Measurements from ENCODE around the gene PEX3.
"Not testable (repeated sequence)": the region's sequence is repeated elsewhere in the genome, so short reads cannot be mapped to it uniquely, and the experiment has no call there.

Gene PEX3

DNA sequence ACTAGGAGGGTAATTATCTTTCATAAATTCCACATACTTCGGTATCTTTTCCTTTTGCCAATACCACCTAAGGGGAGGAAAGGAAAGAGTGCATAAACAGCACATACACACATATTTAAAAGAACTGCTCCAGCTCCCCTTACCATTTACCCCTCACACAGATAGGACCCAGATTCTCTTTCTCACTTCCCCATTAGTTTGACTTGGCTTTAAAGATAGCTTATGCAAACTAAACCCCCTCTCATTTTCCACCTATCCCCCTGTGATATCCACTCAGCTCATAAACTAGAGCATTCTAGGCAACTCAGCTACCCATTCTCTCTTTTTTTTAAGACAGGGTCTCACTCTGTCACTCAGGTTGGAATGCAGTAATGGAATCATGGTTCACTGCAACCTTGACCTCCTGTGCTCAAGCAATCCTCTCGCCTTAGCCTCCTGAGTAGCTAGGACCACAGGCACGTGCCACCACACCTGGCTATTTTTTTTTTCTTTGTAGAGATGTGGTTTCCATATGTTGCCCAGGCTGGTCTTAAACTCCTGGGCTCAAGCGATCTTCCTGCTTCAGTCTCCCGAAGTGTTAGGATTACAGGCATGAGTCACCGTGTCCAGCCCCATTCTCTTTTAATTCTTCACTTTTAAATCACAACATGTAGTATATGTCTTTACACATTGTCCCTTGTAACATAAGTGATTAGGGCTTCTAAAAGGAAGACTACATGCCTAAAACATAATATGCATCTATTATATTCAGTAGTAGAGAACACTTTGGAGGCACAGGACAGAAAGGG lies 56.9 kb downstream of the PEX3 start:
- DNase-seq (ENCODE audit: low spot score) = no peak

DNA sequence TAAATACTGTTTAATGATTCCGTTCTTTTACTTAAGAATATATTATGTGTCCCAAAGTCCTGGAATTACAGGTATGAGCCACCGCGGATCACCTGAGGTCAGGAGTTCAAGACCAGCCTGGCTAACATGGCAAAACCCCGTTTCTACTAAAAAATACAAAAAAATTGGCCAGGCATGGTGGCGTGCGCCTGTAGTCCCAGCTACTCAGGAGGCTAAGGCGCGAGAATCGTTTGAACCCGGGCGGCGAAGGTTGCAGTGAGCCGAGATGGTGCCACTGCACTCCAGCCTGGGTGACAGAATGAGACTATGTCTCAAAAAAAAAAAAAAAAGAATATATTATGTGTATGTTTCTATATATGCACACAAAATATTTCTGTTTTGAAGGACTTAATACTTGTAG lies 59.7 kb downstream of the PEX3 start:
- not testable (repeated sequence) for DNase-seq (ENCODE audit: low spot score)

DNA sequence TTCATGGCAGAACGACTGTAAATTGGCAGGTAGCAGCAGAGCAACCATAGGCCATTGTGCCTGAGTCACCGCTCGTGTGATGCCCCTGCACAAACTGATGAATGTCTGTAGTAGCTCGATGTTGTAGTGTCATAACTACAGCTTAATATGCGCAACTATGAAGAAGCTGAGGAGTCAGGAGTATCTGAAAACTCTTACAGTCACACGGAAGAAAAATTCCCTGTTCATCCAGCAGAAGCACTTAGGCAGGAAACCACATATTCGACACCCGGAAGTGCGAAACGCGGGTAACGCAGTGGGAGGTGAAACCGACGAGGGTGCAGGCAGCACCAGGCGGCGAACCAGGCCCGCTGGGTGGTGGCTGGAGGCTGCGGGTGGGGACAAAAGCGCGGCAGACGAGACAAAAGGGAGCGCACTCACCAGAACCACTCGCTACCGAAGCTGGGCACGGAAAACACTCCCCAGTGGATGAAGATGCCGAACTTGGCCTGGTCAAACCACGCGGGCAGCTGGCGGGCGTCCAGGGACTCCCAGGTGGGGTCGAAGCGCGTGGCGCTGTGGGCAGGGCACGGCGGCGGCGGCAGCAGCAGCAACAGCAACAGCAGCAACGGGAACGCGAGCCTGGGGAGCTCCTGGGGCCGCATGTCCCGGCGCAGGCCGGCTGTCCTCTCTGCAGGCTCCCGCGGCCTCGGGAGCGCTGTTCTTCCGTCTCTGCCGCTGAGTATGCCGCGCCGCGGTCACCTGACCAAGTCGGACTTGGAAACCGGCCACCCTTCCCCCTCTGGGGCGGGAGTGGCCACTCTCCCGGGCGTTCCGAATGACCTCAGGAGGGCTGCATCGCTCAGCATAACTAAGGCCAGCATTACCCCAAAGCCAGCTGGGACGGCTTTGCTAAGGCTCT lies 60.6 kb downstream of the PEX3 start, which contains the start of gene FUCA2:
Gene FUCA2 (minus strand): TSS at position 730 of the 901 bp plus-strand sequence. CDS start 86 bp downstream, at position 644.
- peak; percentile 80 for DNase-seq (ENCODE audit: low spot score)

DNA sequence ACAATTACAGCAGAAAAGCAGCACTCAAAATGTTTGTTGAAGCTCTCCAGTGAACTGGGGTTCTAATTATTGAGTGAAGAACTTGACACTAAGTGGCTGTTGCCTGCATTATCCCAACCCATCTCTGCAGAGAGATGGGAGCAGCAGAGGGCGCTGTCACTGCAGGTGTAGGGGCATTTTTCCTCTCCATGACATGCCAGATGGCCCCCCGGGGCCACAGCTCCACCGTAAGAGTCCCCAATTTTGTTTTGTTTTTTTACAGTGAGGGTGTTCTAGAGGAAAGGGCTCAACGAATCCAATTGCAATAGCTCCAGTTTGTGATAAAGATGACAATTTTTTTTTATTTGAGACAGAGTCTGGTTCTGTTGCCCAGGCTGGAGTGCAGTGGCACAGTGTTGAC lies 62.8 kb downstream of the PEX3 start:
- peak; percentile 29 for DNase-seq (ENCODE audit: low spot score)

DNA sequence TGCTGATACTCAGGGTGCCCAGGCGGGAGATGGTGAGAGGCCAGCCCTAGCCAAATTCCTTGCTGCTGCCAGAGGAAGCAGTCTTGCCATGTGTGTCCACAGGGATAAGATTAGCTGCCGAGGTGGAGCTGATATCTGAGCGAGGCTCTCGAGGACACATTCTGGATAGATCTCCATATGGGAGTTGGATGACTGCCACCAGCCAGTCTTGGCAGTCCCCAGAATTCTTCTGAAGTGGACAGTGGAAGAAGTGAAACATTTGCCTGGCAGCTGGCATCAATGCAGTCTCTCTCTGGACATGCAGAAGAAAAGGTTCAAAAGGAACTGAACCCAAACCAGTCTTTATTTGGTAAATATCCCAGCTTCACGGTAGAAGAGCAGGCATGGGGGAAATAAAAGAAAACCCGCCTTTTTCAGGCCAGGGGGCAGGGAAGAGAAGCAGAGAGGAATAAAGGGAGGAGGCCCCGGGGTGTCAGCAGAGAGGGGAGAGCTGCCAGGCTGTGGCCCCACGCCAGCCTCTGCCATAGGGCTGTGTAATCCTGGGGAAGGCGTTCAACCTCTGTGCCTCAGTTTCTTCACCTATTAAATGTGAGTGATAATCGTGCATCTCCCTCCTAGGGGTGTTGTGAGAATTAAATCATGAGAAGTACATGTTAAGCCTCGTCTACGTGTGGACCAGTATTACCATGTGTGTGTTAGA lies 64.6 kb downstream of the PEX3 start:
- peak; percentile 79 for DNase-seq (ENCODE audit: low spot score)

DNA sequence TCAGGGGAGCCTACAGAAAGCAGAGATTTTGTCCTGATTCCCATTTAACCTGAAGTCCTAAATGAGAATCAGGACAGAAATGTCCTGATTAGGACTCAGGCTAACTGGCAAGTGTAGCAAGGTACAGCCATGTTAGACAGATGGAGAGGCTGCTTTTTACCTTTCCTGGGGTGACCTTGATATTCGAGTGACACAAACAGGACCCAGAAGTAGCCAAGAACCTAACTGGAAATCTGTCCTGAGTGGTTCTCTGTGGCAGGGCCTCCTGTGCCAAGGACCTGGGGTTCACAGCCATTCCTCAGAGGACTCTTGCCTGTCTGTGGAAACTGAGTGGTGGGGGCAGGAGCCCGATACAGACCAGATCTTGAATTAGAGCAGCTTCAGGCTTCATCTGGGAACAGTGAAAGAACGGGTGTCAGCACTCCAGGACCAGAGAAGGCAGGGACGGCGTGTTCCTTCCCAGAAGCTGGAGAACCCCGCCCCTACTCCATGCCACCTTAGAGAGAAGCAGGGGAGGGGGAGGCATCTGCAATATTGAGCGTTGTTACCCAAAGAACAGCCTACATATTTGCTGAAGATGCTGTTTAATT lies 65.3 kb downstream of the PEX3 start:
- DNase-seq (ENCODE audit: low spot score) = peak; percentile 53

DNA sequence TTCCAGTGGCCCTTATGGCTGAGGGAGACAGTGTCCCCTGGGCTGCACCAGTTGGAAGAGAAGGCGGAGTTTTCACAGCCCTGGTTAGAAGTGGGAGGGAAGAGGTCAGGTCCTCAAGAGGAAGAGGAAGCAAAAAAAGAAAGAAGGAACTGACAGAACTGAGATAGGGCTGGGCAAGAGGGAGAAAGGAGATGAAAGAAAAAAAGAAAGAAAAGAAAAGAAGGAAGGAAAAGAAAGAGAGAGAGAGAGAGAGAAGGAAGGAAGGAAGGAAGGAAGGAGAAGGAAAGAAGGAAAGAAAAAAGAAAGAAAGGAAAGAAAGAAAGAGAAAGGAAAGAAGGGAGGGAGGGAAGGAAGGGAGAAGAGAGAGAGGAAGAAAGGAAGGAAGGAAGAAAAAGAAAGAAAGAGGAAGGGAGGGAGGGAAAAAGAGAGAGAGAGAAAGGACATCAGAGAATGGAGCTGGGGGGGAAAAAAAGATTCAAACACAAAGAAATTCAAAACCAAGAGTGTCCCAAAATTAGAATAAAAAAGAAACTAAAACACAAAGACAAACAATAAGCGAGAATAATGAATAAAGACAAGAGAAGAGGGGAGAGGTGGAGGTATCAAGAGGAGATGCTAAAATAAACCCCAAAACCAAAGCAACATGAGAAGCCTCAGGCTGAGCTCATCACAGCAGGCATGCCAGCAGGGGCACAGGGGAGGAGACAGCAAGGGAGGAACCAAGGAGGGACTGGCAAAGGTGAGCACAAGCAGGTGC lies 66.3 kb downstream of the PEX3 start:
- no peak for DNase-seq (ENCODE audit: low spot score)

DNA sequence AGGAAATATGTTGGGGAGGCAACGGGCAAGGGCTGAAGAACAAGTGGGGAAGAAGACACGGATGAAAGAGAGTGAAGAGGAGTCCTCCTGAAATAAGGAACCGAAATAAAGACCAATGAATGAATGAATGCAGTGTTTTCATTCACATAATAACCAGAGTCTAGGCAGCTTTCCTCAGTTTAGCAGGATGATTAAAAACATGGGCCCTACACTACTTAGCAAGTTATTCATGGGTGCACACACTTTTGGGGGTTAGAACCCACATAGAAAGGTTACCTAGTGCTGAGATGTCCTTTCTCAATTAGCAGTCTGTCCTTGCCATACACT lies 66.8 kb downstream of the PEX3 start:
- no peak for DNase-seq (ENCODE audit: low spot score)

DNA sequence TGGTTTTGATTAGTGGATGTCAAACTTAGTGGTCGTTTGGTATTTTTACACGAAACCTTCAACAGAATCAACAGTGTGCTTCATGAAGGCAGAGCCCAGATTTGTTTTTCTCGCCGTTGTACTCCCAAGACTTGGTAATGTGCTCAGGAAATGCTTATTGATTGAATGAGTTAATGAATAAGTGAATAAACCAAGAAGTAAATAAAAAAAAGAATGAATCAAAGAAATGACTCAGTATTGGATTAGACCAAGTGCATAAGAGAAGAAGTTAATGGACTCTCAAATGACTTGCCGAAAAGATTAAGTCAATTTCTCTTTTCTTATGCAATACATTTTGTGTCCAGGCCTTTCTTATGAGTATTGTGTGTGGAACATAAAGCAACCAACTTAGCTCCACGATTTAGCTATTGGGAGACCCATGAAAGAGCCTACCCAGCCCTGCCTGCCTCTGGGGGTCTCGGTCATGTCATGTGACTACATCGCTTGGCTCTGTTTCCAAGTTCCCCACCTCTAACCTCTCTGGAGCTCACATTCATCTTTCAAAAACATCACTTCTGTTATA lies 71.5 kb downstream of the PEX3 start:
- no peak for DNase-seq (ENCODE audit: low spot score)

DNA sequence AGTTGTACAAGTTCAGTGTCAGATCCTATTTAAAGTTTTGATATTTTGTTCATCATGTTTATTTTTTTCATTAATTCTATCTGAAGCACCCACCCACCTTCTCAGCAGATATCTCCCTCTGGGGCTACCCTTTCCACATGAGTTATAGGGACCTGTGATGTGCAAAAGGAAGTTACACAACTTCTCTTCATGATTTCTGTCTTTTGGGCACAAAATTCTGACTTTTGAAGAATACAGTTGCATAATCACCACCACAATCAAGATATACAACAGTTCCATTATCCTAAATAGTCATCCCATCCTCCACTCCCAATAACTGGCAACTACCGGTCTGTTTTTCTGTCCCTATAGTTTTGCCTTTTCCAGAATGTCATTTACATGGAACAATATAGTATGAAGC lies 74.8 kb downstream of the PEX3 start:
- no peak for DNase-seq (ENCODE audit: low spot score)

DNA sequence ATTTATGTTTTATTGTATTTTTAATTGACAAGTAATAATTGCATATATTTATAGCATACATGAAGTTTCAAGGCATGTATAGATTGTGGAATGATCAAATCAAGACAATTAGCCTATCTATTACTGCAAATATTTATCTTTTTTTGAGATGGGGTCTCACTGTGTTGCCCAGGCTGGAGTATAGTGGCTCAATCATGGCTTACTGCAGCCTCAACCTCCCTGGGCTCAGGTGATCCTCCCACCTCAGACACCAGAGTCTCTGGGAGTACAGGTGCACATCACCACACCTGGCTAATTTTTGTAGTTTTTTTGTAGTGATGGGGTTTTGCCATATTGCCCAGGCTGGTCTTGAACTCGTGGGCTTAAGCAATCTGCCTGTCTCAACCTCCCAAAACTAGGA lies 77.1 kb downstream of the PEX3 start:
- DNase-seq (ENCODE audit: low spot score) = no peak

DNA sequence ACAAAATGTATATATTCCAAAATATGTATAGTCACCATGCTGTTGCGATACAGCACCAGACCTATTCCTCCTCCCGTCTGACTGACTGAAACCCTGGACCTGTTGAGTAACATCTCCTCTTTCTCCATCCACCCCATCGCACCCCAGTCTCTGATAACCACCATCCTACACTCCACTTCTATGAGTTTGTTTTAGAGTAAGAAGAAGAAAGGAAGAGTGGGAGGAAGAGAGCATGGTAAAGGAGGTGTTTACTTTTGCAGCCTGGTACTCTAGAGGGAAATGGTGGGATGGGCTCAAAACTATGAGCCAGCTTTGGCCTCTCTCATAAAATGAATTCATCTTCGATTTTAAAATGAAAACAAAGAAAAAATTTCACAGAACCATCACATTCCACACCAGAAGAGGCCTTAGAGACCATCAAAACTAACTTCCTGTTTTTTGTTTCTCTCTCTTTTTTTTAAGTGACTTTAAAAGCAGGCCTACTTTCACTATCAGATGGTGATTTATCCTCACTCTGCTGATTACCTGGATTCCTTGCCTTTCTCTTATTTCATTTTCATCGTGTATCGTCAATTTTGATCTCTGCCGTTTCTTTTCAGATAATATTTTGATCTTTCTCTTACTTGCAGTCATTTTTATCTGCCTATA lies 77.7 kb downstream of the PEX3 start:
- no peak for DNase-seq (ENCODE audit: low spot score)

DNA sequence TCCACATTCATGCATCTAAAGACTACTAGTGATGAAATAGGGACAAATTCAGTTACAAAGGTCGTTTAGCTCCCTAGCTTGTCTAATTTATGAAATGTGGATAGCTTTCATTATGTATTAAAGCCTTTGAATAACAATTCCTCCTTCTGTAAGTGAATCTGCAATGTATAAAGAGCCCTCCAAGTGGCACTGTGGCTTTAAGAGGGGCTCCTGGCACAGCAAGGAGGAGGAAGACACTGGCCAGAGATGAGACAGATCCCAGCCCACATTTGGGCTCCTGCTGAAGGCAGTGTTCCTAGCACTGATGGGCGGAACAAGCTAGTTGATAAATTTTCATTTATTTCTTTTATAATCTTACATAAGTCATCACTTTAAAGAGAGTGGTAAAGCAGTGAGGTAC lies 78.5 kb downstream of the PEX3 start:
- DNase-seq (ENCODE audit: low spot score) = no peak

DNA sequence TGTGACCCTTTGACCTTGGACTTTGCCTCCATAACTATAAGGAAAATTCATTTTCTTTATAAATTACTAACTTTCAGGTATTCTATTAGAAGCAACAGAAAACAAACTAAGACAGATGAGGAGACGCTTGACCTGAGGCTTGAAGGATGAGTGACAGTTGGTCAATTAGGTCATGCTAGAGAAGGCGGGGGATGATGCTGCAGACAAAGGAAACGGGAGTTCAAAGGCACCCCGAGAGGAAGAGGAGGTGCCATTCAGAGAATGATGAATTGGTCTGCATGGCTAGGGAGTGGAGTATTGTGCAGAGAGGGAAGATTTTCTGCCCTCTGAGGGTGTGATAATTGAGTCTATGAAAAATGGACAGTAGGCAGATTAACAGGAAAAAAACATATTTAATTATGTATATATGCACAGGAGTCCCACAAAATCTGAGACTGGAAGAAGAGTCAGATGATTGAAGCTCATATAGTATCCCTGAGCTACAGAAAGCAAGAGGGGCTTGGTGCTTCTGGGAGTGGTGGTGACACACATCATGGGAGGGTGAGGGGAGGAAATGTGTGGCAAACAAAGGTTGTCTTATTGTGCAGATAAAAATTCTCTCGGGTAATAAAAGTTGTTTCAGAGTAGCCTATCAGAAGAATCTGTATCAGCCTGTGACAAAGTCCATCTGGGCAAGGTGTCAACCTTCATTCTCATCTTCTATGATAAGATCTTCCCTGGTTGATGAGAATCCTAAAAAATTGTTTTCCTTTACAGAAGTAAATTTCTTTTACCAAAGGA lies 81.3 kb downstream of the PEX3 start:
- no peak for DNase-seq (ENCODE audit: low spot score)

DNA sequence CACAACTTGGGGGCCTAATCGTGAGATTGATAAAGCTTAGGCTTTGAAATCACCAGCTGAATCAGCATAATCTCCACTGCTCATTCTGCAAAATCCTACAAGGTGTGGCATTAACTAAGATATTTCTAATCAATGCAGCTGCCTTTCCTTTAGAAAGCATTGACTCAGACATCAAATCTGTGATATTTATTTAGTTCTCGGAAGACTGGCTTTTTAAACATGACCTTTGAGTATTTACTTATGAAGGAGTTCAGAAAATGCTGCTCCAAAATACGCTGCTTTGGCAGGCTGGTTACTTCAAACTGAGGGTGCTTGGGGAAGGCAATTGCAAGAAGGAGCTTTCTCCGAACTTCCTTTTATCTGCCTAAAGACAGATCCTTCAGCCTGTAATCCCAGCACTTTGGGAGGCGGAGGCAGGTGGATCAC lies 84.6 kb downstream of the PEX3 start:
- DNase-seq (ENCODE audit: low spot score) = no peak

DNA sequence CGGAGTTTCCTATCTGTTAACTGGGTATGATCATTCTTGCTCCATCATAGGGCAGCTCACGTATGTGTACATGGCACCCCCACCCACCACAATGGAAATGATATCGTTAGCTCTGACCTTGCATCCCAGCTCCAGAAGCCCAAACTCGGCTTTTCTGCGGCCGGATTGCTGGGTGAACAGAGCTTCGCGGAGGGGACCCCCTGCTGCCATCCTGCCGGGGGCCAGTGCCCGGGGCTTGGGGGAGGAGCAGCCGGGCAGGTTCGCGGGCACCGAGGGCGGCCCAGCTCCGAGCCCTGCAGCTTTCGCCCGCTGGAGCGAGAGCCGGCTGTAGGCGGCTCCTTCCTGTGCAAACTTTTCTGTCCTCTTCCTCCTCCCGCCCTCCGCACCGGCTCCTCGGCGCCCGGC lies 85.9 kb downstream of the PEX3 start:
- peak; percentile 19 for DNase-seq (ENCODE audit: low spot score)

DNA sequence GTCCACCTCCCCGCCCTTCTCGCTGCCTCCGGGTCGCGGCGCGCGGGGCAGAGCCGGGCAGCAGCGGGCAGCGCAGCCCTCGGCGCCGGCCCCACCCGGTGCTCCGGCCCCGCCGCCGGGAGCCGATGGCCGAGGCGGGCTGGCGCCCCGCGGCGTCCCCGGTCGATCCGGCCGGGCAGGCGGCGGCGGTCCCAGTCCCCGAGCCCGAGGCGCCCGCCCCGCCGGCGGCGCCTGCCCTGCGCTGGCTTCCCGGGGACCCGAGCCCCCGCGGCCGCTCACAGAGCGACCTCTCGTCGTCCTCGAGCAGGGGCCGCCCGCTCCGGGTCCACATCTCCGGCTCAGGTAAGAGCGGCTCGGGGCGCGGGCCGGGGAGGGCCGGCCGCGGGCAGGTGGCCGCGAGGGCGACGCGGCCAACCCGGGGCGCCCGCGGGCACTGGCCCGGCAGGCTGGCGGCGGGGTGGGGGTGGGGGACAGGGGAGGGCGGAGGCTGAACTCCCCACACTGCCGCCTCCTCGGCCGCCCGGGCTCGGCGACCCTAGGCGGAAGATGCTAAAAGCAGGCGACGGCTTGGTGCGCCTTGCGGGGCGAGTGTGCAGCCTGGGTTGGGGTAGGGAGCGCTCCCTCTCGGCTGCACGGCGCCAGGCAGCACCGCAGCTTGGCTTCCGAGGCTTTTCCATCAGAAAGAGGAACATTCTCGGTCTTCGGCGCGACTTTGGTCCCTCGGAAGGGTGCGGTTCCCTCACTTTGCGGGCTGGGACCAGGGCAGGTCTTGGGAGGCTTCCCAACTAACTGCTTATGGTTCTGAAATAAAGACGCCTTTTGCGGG lies 86.5 kb downstream of the PEX3 start:
- DNase-seq (ENCODE audit: low spot score) = peak; percentile 58

DNA sequence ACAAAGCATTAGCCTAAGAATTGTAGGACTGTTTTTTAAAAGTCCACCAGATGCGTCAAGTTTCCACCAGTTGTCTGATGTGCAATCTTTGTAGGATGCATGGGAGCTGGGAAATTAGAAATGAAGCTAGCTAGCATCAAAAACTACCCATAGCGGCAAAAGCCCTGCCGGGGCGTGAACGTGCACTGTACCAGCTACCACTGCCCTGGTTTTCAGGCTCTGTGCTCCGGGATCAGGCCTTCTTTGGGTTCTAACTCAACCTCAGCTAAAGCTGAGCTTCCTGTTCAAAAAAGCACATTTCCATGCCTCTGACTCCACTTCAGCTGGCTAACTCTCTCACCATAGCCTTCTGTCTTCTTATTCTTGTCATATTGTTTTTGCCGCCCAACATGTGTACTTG lies 87.8 kb downstream of the PEX3 start:
- no peak for DNase-seq (ENCODE audit: low spot score)

DNA sequence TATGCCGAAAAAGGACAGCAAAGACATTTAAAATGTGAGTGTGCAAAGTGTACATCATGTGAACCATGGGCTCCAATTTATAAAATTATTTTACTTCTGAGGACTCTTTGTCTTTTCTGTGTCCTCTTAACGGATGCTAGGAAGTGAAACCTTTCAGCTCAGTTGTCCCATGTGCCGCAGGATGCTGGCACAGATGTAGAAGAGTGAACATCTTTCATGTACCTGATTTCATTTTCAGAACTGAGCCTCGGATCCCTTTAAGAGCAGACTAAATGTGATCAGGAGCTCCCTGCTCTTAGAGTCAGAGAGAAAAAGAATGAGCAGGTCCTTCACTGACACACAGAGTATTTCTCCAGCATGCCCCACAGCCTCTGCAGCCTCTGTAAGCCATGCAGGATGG lies 88.5 kb downstream of the PEX3 start:
- no peak for DNase-seq (ENCODE audit: low spot score)
